SK-N-SH (cell line): Measurements from ENCODE around the gene TMCO5A.

Experiments used
- CHD2 ChIP-seq: fragments of 150-350 bp; IDR thresholded peaks from 2 replicates; pipeline ENCODE4 v1.6.1; 2018; ENCODE audit warnings: low read length; ENCODE audit not compliant: partially characterized antibody
- CTCF ChIP-seq: fragments of 200-600 bp; sonication (generic); IDR thresholded peaks from 2 replicates; pipeline ENCODE4 v1.6.1; 2017; ENCODE audit warnings: antibody characterized with exemption, mild to moderate bottlenecking, moderate library complexity
- EP300 ChIP-seq, 2 experiments: IDR thresholded peaks; 2 replicates each; pipeline versions ENCODE4 v1.4.0 to v1.6.1; 2012; ENCODE audit warnings: borderline replicate concordance in 1 of 2, low read depth in 1 of 2, low read length in 1 of 2
- EZH2phosphoT487 ChIP-seq: fragments of 200-600 bp; sonication (generic); IDR thresholded peaks from 2 replicates; pipeline ENCODE4 v1.6.1; 2017; ENCODE audit warnings: low read depth, mixed run types, mild to moderate bottlenecking, antibody characterized with exemption, moderate library complexity, borderline replicate concordance
- FOXM1 ChIP-seq: IDR thresholded peaks from 2 replicates; pipeline ENCODE4 v1.4.0; 2012; ENCODE audit warnings: low read depth, mild to moderate bottlenecking
- MAX ChIP-seq: IDR thresholded peaks from 2 replicates; pipeline ENCODE4 v1.4.0; 2012; ENCODE audit warnings: low read depth
- MEF2A ChIP-seq: IDR thresholded peaks from 2 replicates; pipeline ENCODE4 v1.4.0; 2012; ENCODE audit warnings: low read depth, borderline replicate concordance
- MXI1 ChIP-seq: IDR thresholded peaks from 2 replicates; pipeline ENCODE4 v1.6.1; 2012; ENCODE audit warnings: mild to moderate bottlenecking, low read depth, low read length, improper control_type of control experiment
- POLR2AphosphoS5 ChIP-seq: IDR thresholded peaks from 2 replicates; pipeline ENCODE4 v1.6.1; 2012; ENCODE audit warnings: low read depth, low read length
- RFX5 ChIP-seq: IDR thresholded peaks from 2 replicates; pipeline ENCODE4 v1.6.1; 2012; ENCODE audit warnings: mild to moderate bottlenecking, improper control_type of control experiment, low read length
- SIN3A ChIP-seq: IDR thresholded peaks from 2 replicates; pipeline ENCODE4 v1.6.1; 2012; ENCODE audit warnings: low read depth, mild to moderate bottlenecking, low read length, moderate library complexity, borderline replicate concordance
- TAF1 ChIP-seq: IDR thresholded peaks from 2 replicates; pipeline ENCODE4 v1.6.1; 2012; ENCODE audit warnings: low read depth, mild to moderate bottlenecking, low read length, moderate library complexity, borderline replicate concordance
- TEAD4 ChIP-seq: IDR thresholded peaks from 2 replicates; pipeline ENCODE4 v1.4.0; 2012; ENCODE audit warnings: mild to moderate bottlenecking, borderline replicate concordance; ENCODE audit not compliant: insufficient read depth
- YY1 ChIP-seq: IDR thresholded peaks from 2 replicates; pipeline ENCODE4 v1.4.0; 2012; ENCODE audit warnings: low read depth, mild to moderate bottlenecking

GRCh38 chr15:37940876-37941275 lies 6.4 kb downstream of the TMCO5A start:
- no peak for TF ChIP-seq CTCF
- no peak for TF ChIP-seq TAF1
- TF ChIP-seq EZH2phosphoT487 = no peak
- TF ChIP-seq RFX5 = no peak
- TF ChIP-seq EP300 (IDR thresholded peaks at IDR 0.05; ENCODE audit: borderline replicate concordance in 1 of 2, low read depth in 1 of 2, low read length in 1 of 2) = no peak
- TF ChIP-seq MXI1 = no peak
- TF ChIP-seq YY1 = no peak
- no peak for TF ChIP-seq FOXM1
- TF ChIP-seq SIN3A = no peak
- TF ChIP-seq MEF2A = no peak
- TF ChIP-seq TEAD4 = no peak
- TF ChIP-seq MAX = no peak
- no peak for TF ChIP-seq POLR2AphosphoS5
- no peak for TF ChIP-seq CHD2
